Naive thymus-derived CD4-positive, alpha-beta T cell (primary cell): ENCODE measurements around the gene ZMAT3. TPM values are rescaled to one million over a fixed set of nuclear protein-coding genes. Genes with fewer than 3 reads are reported as not detected.
"Not testable (repeated sequence)": the region's sequence is repeated elsewhere in the genome, so short reads cannot be mapped to it uniquely, and the experiment has no call there.

Source experiments
- ATAC-seq: fragments of 150-1000 bp; cut with Tn5 transposase; 2 replicates; pipeline ENCODE4 v1.10.0; 2021; ENCODE audit warnings: mild to moderate bottlenecking, moderate library complexity
- CTCF ChIA-PET: fragments of 350-600 bp; sonication (Branson Sonifier 250); formaldehyde crosslinking; loops from one replicate; lab custom pipeline; 2021; ENCODE audit warnings: antibody characterized with exemption; lab: Charles Lee
- POLR2A ChIA-PET: fragments of 350-600 bp; sonication (Branson Sonifier 250); formaldehyde crosslinking; loops from one replicate; lab custom pipeline; 2021; ENCODE audit warnings: antibody characterized with exemption, inconsistent platforms; lab: Charles Lee
- DNase-seq, 9 donors: peaks; one replicate each; pipeline versions ENCODE4 v3.0.0 to v3.0.0-alpha.2; 2020 to 2022; ENCODE audit warnings: mixed read lengths in 1 of 9
- H3K27ac ChIP-seq: one replicate; pipeline ENCODE4 v1.7.0; 2013; ENCODE audit warnings: mild to moderate bottlenecking, low read depth, low read length, moderate library complexity
- H3K27me3 ChIP-seq, 2 donors: one replicate each; pipeline ENCODE4 v1.7.0; 2013; ENCODE audit warnings: low read length in 2 of 2, mild to moderate bottlenecking in 2 of 2, moderate library complexity in 2 of 2; ENCODE audit not compliant: control insufficient read depth in 2 of 2, insufficient read depth in 2 of 2
- H3K36me3 ChIP-seq, 3 experiments: 1 replicate in 2 of 3; 2 replicates in 1 of 3; pipeline ENCODE4 v1.7.0; 2013; ENCODE audit warnings: low read length in 3 of 3, mild to moderate bottlenecking in 3 of 3, moderate library complexity in 1 of 3; ENCODE audit not compliant: insufficient read depth in 3 of 3, control insufficient read depth in 2 of 3
- H3K4me1 ChIP-seq, 2 donors: one replicate each; pipeline ENCODE4 v1.7.0; 2013; ENCODE audit warnings: low read length in 2 of 2, mild to moderate bottlenecking in 2 of 2, moderate library complexity in 1 of 2; ENCODE audit not compliant: control insufficient read depth in 2 of 2, insufficient read depth in 2 of 2
- H3K4me3 ChIP-seq: 2 replicates; pipeline ENCODE4 v1.7.0; 2013; ENCODE audit warnings: mild to moderate bottlenecking, low read length
- H3K9me3 ChIP-seq, 3 experiments: 1 replicate in 2 of 3; 2 replicates in 1 of 3; pipeline ENCODE4 v1.7.0; 2013; ENCODE audit warnings: low read length in 3 of 3; ENCODE audit not compliant: control insufficient read depth in 2 of 3
- H3K27ac Mint-ChIP-seq, 9 donors: one replicate each; pipeline ENCODE4 v1.8.0; 2020 to 2022; ENCODE audit warnings: mixed read lengths in 9 of 9, mild to moderate bottlenecking in 8 of 9, moderate library complexity in 5 of 9, inconsistent platforms in 2 of 9
- H3K27me3 Mint-ChIP-seq, 5 donors: one replicate each; pipeline ENCODE4 v1.8.0; 2021 to 2022; ENCODE audit warnings: mixed read lengths in 5 of 5, mild to moderate bottlenecking in 1 of 5
- H3K36me3 Mint-ChIP-seq, 5 donors: one replicate each; pipeline ENCODE4 v1.8.0; 2020 to 2022; ENCODE audit warnings: mixed read lengths in 5 of 5, mild to moderate bottlenecking in 3 of 5, inconsistent platforms in 1 of 5
- H3K4me1 Mint-ChIP-seq, 7 donors: one replicate each; pipeline ENCODE4 v1.8.0; 2020 to 2022; ENCODE audit warnings: mixed read lengths in 7 of 7, mild to moderate bottlenecking in 3 of 7, inconsistent platforms in 1 of 7
- H3K4me3 Mint-ChIP-seq, 10 donors: one replicate each; pipeline ENCODE4 v1.8.0; 2020 to 2022; ENCODE audit warnings: mild to moderate bottlenecking in 10 of 10, mixed read lengths in 10 of 10, moderate library complexity in 6 of 10, inconsistent platforms in 2 of 10
- H3K9me3 Mint-ChIP-seq, 11 donors: one replicate each; pipeline ENCODE4 v1.8.0; 2020 to 2022; ENCODE audit warnings: mixed read lengths in 11 of 11, mild to moderate bottlenecking in 4 of 11, inconsistent platforms in 1 of 11, moderate library complexity in 1 of 11
- intact Hi-C, 2 donors: fragments of 100-400 bp; cut with micrococcal nuclease; formaldehyde crosslinking; loops; one replicate each; pipeline ENCODE4 v1.15.1; 2023
- polyA plus RNA-seq, 2 donors: library from polyadenylated mRNA; unstranded; fragments of 300-500 nt; fragmentation: Illumina TruSeq; gene quantifications; one replicate each; pipeline ENCODE4 v1.2.3, GENCODE V29; 2021
- total RNA-seq, 6 experiments: library from RNA in 5 of 6; stranded (reverse) in 5 of 6; gene quantifications; 1 replicate in 5 of 6; 2 replicates in 1 of 6; pipeline ENCODE4 v1.2.3 and lab custom pipeline; 2021 to 2026

The ZMAT3 gene
- total and polyA plus RNA-seq, 7 experiments from 2014 or later: 16.7 to 26.0 (median 21.7) TPM

DNA sequence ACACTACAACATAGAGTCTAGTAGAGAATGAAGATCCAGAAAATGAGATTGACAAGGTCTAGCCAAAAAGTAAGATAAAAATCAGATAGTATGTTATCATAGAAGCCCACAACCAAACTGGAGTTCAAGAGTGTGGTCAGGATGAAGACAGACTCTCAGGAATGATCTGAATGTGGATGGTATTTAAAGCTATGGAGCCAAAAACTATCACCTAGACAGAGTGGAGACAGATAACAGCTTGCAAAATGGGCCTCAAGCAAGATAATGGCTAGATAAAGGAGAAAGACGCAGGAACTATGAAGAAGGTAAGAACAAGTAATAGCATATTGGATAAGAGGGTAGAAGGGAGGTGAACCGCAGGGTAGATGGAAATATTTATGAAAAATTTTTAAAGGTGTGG, 35.4 kb downstream of the ZMAT3 start:
- ATAC-seq (no peak), DNase-seq (no peak)
- Histone ChIP-seq H3K4me3 (no peak overlapping the region), H3K27me3 (no peaks in the 10 kb centered on the region), H3K4me1 (peaks cover 11 to 33% of the 10 kb centered on the region in 2 donors), H3K36me3 (no peaks in the 10 kb centered on the region), H3K9me3 (no peaks in the 10 kb centered on the region), H3K27ac (peak overlapping the region; percentile 69)
- Mint-ChIP-seq H3K27ac (no peak overlapping the region), H3K4me1 (peaks cover 7 to 15% (median 11%) of the 10 kb centered on the region in 7 donors), H3K4me3 (no peak overlapping the region), H3K27me3 (no peaks in the 10 kb centered on the region), H3K36me3 (peaks cover under 1 to 22% (median 17%) of the 10 kb centered on the region in 5 donors), H3K9me3 (peaks cover 0 to 15% (median 5%) of the 10 kb centered on the region in 11 donors)
- intact Hi-C loops: loop anchor here (2.0 to 5.0 kb wide), 4 partner anchors 15 to 616 kb away; partner anchors contain the start of genes USP13 (in 1 of the 2) and ZMAT3 (in 1 of the 2)
- POLR2A ChIA-PET: interaction anchor here (1.7 to 5.0 kb wide), 6 partner anchors 9 to 112 kb away, joined by 4 to 53 read pairs (median 28); partner anchors contain the start of genes PIK3CA and ZMAT3
- CTCF ChIA-PET: interaction anchor here (0.8 to 2.4 kb wide), 5 partner anchors 8 to 279 kb away, joined by 3 to 16 read pairs (median 5); no protein-coding TSS in a partner anchor

GRCh38 chr3:179035232-179035631, 36.4 kb downstream of the ZMAT3 start:
- peaks cover 5 to 11% (median 8%) of the 10 kb centered on the region in 7 donors for H3K4me1 Mint-ChIP-seq
- DNase-seq (no peak), ATAC-seq (no peak)
- H3K27ac ChIP-seq: no peak overlapping the region
- H3K36me3 ChIP-seq: no peaks in the 10 kb centered on the region
- no peaks in the 10 kb centered on the region for H3K27me3 Mint-ChIP-seq
- H3K4me3 Mint-ChIP-seq: no peak overlapping the region
- H3K27ac Mint-ChIP-seq: no peak overlapping the region
- intact Hi-C loops: loop anchor here in 1 of 2 donors (5.0 kb wide), 1 partner anchor 617 kb away; the partner anchor contains the start of gene USP13
- POLR2A ChIA-PET: no interaction called here
- CTCF ChIA-PET: interaction anchor here (1.4 kb wide), 1 partner anchor 34 kb away, joined by 3 read pairs; no protein-coding TSS in a partner anchor
- H3K4me1 ChIP-seq: peaks cover 11 to 33% of the 10 kb centered on the region in 2 donors
- H3K9me3 Mint-ChIP-seq: peaks cover 0 to 6% (median 2%) of the 10 kb centered on the region in 11 donors
- H3K4me3 ChIP-seq: no peak overlapping the region
- no peaks in the 10 kb centered on the region for H3K27me3 ChIP-seq
- no peaks in the 10 kb centered on the region for H3K9me3 ChIP-seq
- H3K36me3 Mint-ChIP-seq: peaks cover 0 to 14% (median 10%) of the 10 kb centered on the region in 5 donors

DNA sequence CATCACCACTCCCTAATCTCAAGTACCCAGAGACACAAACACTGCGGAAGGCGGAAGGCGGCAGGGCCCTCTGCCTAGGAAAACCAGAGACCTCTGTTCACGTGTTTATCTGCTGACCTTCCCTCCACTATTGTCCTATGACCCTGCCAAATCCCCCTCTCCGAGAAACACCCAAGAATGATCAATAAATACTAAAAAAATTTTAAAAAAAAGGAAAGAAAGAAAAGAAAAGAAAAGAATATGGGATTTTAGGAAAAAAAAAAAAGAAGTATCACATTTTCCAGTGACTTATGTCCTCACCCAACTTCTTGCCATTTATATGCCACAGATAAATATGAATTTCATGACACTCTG, 38.3 kb downstream of the ZMAT3 start:
- H3K36me3 Mint-ChIP-seq, ATAC-seq, H3K9me3 ChIP-seq, H3K27me3 ChIP-seq, intact Hi-C loops, H3K27me3 Mint-ChIP-seq, H3K9me3 Mint-ChIP-seq, CTCF ChIA-PET, H3K4me3 Mint-ChIP-seq, H3K27ac ChIP-seq, H3K36me3 ChIP-seq, POLR2A ChIA-PET, H3K4me3 ChIP-seq, DNase-seq: not testable (repeated sequence)
- H3K4me1 ChIP-seq: peaks cover 11 to 30% of the 10 kb centered on the region in 2 donors
- Mint-ChIP-seq H3K27ac (peak overlapping the region in 5 of 9 donors; percentile 20 to 79 (median 23)), H3K4me1 (peaks cover 6 to 27% (median 16%) of the 10 kb centered on the region in 7 donors)

- peaks cover 6 to 33% (median 22%) of the 10 kb centered on the region in 7 donors for H3K4me1 Mint-ChIP-seq
- H3K36me3 Mint-ChIP-seq, H3K27me3 Mint-ChIP-seq, H3K9me3 ChIP-seq, H3K36me3 ChIP-seq, H3K27me3 ChIP-seq, DNase-seq, CTCF ChIA-PET, ATAC-seq, intact Hi-C loops, H3K9me3 Mint-ChIP-seq, H3K27ac ChIP-seq, POLR2A ChIA-PET, H3K4me3 ChIP-seq: not testable (repeated sequence)
- peak overlapping the region in 5 of 9 donors; percentile 19 to 79 (median 22) for H3K27ac Mint-ChIP-seq
- H3K4me1 ChIP-seq: peaks cover 8 to 30% of the 10 kb centered on the region in 2 donors
- peak overlapping the region in 1 of 10 donors; percentile 32 for H3K4me3 Mint-ChIP-seq
Observed at GRCh38 chr3:179032454-179033303, 38.9 kb downstream of the ZMAT3 start.

- ATAC-seq: no peak
Observed at GRCh38 chr3:179029096-179029495, 42.5 kb downstream of the ZMAT3 start.

DNA sequence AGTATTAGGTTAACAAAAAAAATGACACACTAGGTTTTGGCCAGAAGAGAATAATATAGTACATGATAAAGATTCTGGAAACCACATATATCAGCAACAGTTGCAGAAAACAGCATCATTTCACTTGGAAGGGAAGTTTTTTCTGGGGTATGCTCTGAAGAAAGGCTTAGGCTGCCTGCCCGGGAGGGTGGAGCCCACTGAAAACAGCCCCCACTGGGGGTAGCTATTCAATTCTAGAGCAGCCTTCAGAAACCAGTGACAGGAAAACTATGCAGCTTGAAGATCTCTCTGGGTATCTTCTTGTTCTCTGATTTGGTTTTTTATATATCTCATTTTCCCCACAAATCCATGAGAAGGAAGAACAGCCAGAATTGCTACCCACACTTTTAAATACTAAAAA, 43.2 kb downstream of the ZMAT3 start:
- peak overlapping the region in 6 of 10 donors; percentile 51 to 86 (median 74) for H3K4me3 Mint-ChIP-seq
- intact Hi-C loops: no loop called here
- Histone ChIP-seq H3K4me3 (no peak overlapping the region), H3K36me3 (no peaks in the 10 kb centered on the region), H3K27ac (peak overlapping the region; percentile 58), H3K27me3 (no peaks in the 10 kb centered on the region), H3K9me3 (no peaks in the 10 kb centered on the region), H3K4me1 (peaks cover 0 to 26% of the 10 kb centered on the region in 2 donors)
- ATAC-seq: no peak
- ChIA-PET POLR2A (interaction anchor here (0.8 to 3.7 kb wide), 6 partner anchors 10 to 123 kb away, joined by 3 to 53 read pairs (median 8); partner anchors contain the start of genes PIK3CA and ZMAT3), CTCF (interaction anchor here (0.9 to 3.8 kb wide), 5 partner anchors 8 to 75 kb away, joined by 3 to 16 read pairs (median 4); partner anchors contain the start of gene ZMAT3)
- peak in 2 of 9 donors; percentile 13 to 16 for DNase-seq
- peak overlapping the region; percentile 29 to 97 (median 94) for H3K27ac Mint-ChIP-seq
- peaks cover 0 to 2% (median 0%) of the 10 kb centered on the region in 11 donors for H3K9me3 Mint-ChIP-seq
- peaks cover 4 to 61% (median 42%) of the 10 kb centered on the region in 7 donors for H3K4me1 Mint-ChIP-seq
- H3K36me3 Mint-ChIP-seq: peaks cover 0 to 9% (median 2%) of the 10 kb centered on the region in 5 donors
- no peaks in the 10 kb centered on the region for H3K27me3 Mint-ChIP-seq

More at GRCh38 chr3:179029096-179029495, 42.5 kb downstream of the ZMAT3 start:
- Mint-ChIP-seq H3K27me3 (no peaks in the 10 kb centered on the region), H3K36me3 (peaks cover 0 to 5% (median 2%) of the 10 kb centered on the region in 5 donors), H3K9me3 (peaks cover 0 to 2% (median 0%) of the 10 kb centered on the region in 11 donors), H3K27ac (peak overlapping the region in 8 of 9 donors; percentile 42 to 97 (median 93)), H3K4me1 (peaks cover 4 to 57% (median 42%) of the 10 kb centered on the region in 7 donors), H3K4me3 (no peak overlapping the region)
- CTCF ChIA-PET: interaction anchor here (0.9 to 3.8 kb wide), 4 partner anchors 8 to 42 kb away, joined by 3 to 16 read pairs (median 10); partner anchors contain the start of gene ZMAT3
- intact Hi-C loops: no loop called here
- H3K9me3 ChIP-seq: no peaks in the 10 kb centered on the region
- H3K36me3 ChIP-seq: no peaks in the 10 kb centered on the region
- peaks cover 0 to 26% of the 10 kb centered on the region in 2 donors for H3K4me1 ChIP-seq
- no peak overlapping the region for H3K27ac ChIP-seq
- no peak overlapping the region for H3K4me3 ChIP-seq
- no peak for DNase-seq
- H3K27me3 ChIP-seq: no peaks in the 10 kb centered on the region
- POLR2A ChIA-PET: interaction anchor here (0.7 to 3.7 kb wide), 5 partner anchors 9 to 122 kb away, joined by 3 to 53 read pairs (median 5); partner anchors contain the start of genes PIK3CA and ZMAT3
